ENCODE measurements around the gene CYB561. TPM values are rescaled to one million over a fixed set of nuclear protein-coding genes. Genes with fewer than 3 reads are reported as not detected.

CYB561 gene
- total RNA-seq, 1 donor from 2014 or later, result 34.5 TPM

GRCh38 chr17:63412234-63412633 is 33.9 kb downstream of the CYB561 start:
- peaks cover 9% of the 10 kb centered on the region for H3K36me3 Mint-ChIP-seq
- no peak overlapping the region for H3K27ac Mint-ChIP-seq
- no peak for DNase-seq (ENCODE audit: extremely low spot score, unreplicated experiment)
- H3K27me3 Mint-ChIP-seq, result no peaks in the 10 kb centered on the region
- H3K4me1 Mint-ChIP-seq (ENCODE audit: unreplicated experiment), result no peaks in the 10 kb centered on the region
- no peak overlapping the region for H3K4me3 Mint-ChIP-seq
- H3K9me3 Mint-ChIP-seq, result no peaks in the 10 kb centered on the region
- TF ChIP-seq CTCF (conservative IDR thresholded peaks at IDR 0.05), result no peak

GRCh38 chr17:63407741-63408330 is 38.3 kb downstream of the CYB561 start:
- TF ChIP-seq CTCF (conservative IDR thresholded peaks at IDR 0.05), result no peak
- Mint-ChIP-seq H3K9me3 (no peaks in the 10 kb centered on the region), H3K4me1 (ENCODE audit: unreplicated experiment) (peaks cover 12% of the 10 kb centered on the region), H3K4me3 (no peak overlapping the region), H3K27me3 (no peaks in the 10 kb centered on the region), H3K36me3 (peaks cover 7% of the 10 kb centered on the region), H3K27ac (no peak overlapping the region)
- no peak for DNase-seq (ENCODE audit: extremely low spot score, unreplicated experiment)

- TF ChIP-seq CTCF (conservative IDR thresholded peaks at IDR 0.05), result peak; percentile 93
- H3K36me3 Mint-ChIP-seq, result peaks cover 17% of the 10 kb centered on the region
Measured at GRCh38 chr17:63406689-63407330, 39.3 kb downstream of the CYB561 start.

GRCh38 chr17:63405741-63406261 is 40.3 kb downstream of the CYB561 start:
- Mint-ChIP-seq H3K9me3 (no peaks in the 10 kb centered on the region), H3K27ac (no peak overlapping the region), H3K4me1 (ENCODE audit: unreplicated experiment) (peaks cover 12% of the 10 kb centered on the region), H3K36me3 (peaks cover 18% of the 10 kb centered on the region), H3K27me3 (no peaks in the 10 kb centered on the region), H3K4me3 (no peak overlapping the region)
- no peak for DNase-seq (ENCODE audit: extremely low spot score, unreplicated experiment)
- TF ChIP-seq CTCF (conservative IDR thresholded peaks at IDR 0.05), result peak; percentile 81

More at GRCh38 chr17:63406689-63407330, 39.3 kb downstream of the CYB561 start:
- Mint-ChIP-seq H3K27me3 (no peaks in the 10 kb centered on the region), H3K27ac (no peak overlapping the region), H3K4me1 (ENCODE audit: unreplicated experiment) (peaks cover 12% of the 10 kb centered on the region), H3K9me3 (no peaks in the 10 kb centered on the region), H3K4me3 (no peak overlapping the region)
- DNase-seq (ENCODE audit: extremely low spot score, unreplicated experiment), result no peak

GRCh38 chr17:63405020-63405419 is 41.1 kb downstream of the CYB561 start:
- Mint-ChIP-seq H3K4me1 (ENCODE audit: unreplicated experiment) (peaks cover 13% of the 10 kb centered on the region), H3K4me3 (no peak overlapping the region), H3K36me3 (peaks cover 20% of the 10 kb centered on the region), H3K27ac (no peak overlapping the region), H3K9me3 (no peaks in the 10 kb centered on the region), H3K27me3 (no peaks in the 10 kb centered on the region)
- TF ChIP-seq CTCF (conservative IDR thresholded peaks at IDR 0.05), result no peak
- no peak for DNase-seq (ENCODE audit: extremely low spot score, unreplicated experiment)

Measured in type B pancreatic cell (in vitro differentiated cells).